ENCODE results near the gene USP34. TPM values are rescaled to one million over a fixed set of nuclear protein-coding genes. Genes with fewer than 3 reads are reported as not detected.

Gene USP34
- total RNA-seq, 1 donor from 2014 or later, result 95.9 TPM

DNA sequence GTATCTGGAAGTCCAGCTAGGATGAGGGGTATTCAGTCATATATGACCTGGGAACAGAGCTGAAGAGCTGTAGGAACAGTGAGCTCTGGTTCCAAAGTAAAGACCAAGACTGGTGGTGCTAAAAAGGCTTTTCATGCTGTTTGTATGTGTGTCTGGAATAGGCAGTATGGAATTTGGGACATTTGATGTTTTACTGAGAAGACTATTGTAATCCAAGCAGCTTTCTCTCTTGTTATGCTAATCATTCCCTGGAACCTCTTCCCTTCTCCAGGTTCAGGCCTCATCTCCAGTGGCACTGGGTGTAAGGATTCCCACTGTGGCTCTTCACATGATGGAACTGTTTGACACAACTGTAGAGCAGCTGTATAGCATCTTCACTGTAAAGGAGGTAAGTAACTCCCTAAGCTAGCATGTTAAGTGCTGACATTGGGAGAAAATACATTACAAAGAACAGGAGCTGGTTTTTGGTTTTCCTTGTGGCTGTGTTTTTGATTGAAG lies 285.6 kb downstream of the USP34 start:
- DNase-seq (ENCODE audit: low read depth, low spot score), result no peak
- TF ChIP-seq, protein P1, sequence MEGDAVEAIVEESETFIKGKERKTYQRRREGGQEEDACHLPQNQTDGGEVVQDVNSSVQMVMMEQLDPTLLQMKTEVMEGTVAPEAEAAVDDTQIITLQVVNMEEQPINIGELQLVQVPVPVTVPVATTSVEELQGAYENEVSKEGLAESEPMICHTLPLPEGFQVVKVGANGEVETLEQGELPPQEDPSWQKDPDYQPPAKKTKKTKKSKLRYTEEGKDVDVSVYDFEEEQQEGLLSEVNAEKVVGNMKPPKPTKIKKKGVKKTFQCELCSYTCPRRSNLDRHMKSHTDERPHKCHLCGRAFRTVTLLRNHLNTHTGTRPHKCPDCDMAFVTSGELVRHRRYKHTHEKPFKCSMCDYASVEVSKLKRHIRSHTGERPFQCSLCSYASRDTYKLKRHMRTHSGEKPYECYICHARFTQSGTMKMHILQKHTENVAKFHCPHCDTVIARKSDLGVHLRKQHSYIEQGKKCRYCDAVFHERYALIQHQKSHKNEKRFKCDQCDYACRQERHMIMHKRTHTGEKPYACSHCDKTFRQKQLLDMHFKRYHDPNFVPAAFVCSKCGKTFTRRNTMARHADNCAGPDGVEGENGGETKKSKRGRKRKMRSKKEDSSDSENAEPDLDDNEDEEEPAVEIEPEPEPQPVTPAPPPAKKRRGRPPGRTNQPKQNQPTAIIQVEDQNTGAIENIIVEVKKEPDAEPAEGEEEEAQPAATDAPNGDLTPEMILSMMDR (conservative IDR thresholded peaks at IDR 0.05), result no peak
- peaks cover 33% of the 10 kb centered on the region for H3K4me1 Mint-ChIP-seq
- peaks cover 46% of the 10 kb centered on the region for H3K36me3 Mint-ChIP-seq (ENCODE audit: low read depth)
- H3K4me3 Mint-ChIP-seq, result no peak overlapping the region
- H3K27me3 Mint-ChIP-seq (ENCODE audit: low read depth), result no peaks in the 10 kb centered on the region
- peak overlapping the region; percentile 81 for H3K27ac Mint-ChIP-seq (ENCODE audit: unreplicated experiment)
- peaks cover 4% of the 10 kb centered on the region for H3K9me3 Mint-ChIP-seq

DNA sequence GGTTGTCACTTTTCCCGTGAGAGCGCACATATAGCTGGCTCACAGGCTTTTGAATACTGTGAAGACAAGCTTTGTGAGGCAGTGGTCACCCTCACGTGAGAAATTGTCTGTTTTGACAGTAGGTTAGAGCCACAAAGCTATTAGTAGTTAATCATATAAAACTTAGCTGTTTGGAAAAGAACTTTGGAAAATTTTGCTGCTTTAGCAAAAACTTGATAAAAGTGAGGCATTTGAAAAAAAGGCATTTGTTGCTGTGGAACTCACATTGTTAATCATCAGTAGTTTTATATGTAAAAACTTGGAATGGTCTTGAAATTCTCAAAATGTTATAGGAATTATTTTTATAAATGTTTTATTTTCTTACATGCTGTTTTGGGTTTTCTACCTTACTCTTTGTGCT lies 286.6 kb downstream of the USP34 start:
- no peak for DNase-seq (ENCODE audit: low read depth, low spot score)
- Mint-ChIP-seq H3K27me3 (ENCODE audit: low read depth) (no peaks in the 10 kb centered on the region), H3K27ac (ENCODE audit: unreplicated experiment) (no peak overlapping the region), H3K4me1 (peaks cover 43% of the 10 kb centered on the region), H3K4me3 (peak overlapping the region; percentile 8), H3K36me3 (ENCODE audit: low read depth) (peaks cover 46% of the 10 kb centered on the region), H3K9me3 (peaks cover 4% of the 10 kb centered on the region)
- TF ChIP-seq, protein P1 (conservative IDR thresholded peaks at IDR 0.05), result no peak

DNA sequence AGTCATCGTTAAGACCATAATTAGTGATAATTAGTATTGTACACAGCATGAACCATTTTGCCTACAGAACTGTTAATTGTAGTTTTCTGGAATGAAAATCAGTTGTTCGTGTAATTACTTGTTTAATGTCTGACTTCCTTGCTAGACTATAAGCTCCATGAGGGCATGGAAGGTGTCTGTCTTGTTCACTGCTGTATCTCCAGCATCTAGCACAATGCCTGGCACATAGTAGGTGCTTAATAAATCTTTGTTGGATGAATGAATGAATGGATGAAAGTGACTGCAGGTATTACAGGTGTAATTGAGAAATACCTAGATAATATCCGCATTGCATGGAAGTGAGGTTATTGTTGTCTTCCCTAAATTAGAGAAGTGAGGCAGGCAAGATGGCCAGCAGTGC lies 287.1 kb downstream of the USP34 start:
- Mint-ChIP-seq H3K9me3 (peaks cover 4% of the 10 kb centered on the region), H3K4me1 (peaks cover 48% of the 10 kb centered on the region), H3K36me3 (ENCODE audit: low read depth) (peaks cover 46% of the 10 kb centered on the region), H3K4me3 (peak overlapping the region; percentile 8), H3K27ac (ENCODE audit: unreplicated experiment) (no peak overlapping the region), H3K27me3 (ENCODE audit: low read depth) (no peaks in the 10 kb centered on the region)
- DNase-seq (ENCODE audit: low read depth, low spot score), result no peak
- TF ChIP-seq, protein P1 (conservative IDR thresholded peaks at IDR 0.05), result no peak

DNA sequence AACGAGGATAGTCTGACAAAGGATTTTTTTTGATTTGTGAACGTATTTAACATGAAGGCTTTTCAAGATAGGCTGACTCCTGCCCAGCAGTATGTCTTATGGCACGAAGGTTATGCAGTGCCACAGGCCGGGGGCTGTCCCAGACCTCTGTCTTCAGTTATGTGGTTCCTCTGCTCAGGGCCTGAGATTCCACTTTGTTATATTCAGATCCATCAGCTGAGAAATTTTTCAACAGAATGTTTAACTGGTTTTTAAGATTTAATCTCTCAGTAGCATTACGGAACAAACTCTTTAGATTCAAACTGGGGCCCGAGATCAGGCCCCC lies 288.9 kb downstream of the USP34 start:
- DNase-seq (ENCODE audit: low read depth, low spot score), result no peak
- peaks cover 55% of the 10 kb centered on the region for H3K4me1 Mint-ChIP-seq
- H3K27me3 Mint-ChIP-seq (ENCODE audit: low read depth), result no peaks in the 10 kb centered on the region
- H3K36me3 Mint-ChIP-seq (ENCODE audit: low read depth), result peaks cover 37% of the 10 kb centered on the region
- TF ChIP-seq, protein P1 (conservative IDR thresholded peaks at IDR 0.05), result no peak
- peak overlapping the region; percentile 81 for H3K4me3 Mint-ChIP-seq
- peaks cover 4% of the 10 kb centered on the region for H3K9me3 Mint-ChIP-seq
- H3K27ac Mint-ChIP-seq (ENCODE audit: unreplicated experiment), result no peak overlapping the region

DNA sequence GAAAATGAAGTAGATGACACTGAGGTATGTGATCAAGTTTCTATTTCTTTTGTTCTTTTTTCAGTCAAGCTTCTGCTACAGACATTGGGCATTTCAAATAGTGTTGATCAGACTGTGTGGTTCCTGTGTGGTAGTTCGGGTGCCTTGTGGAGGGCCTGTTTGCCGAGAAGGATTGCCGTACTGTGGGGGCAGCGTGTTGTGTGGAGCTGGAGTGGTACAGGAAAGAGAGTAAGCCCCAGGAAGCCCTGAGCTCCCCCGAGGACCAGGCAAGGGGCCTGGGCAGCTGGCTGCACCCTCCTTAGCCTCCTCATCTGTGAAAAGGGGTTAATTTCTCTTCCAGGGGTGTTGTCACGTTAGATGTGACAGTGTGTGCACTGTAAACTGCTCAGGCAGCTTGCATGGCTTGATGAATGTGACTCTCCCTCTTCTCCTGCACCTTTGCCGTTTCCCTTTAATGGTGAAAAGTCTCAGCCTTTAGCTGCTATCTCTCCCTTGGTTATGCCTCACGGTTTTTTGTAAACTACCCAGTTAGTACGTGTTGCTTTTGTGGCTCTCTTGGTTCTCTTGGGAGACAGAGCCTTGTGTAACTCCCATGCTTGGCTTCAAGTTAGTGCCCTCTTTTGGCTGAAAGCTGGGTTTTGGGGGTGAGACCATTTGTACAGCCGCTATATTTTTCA lies 289.4 kb downstream of the USP34 start:
- Mint-ChIP-seq H3K4me3 (peak overlapping the region; percentile 81), H3K27ac (ENCODE audit: unreplicated experiment) (peak overlapping the region; percentile 29), H3K36me3 (ENCODE audit: low read depth) (peaks cover 35% of the 10 kb centered on the region), H3K4me1 (peaks cover 59% of the 10 kb centered on the region), H3K9me3 (peaks cover 4% of the 10 kb centered on the region), H3K27me3 (ENCODE audit: low read depth) (peaks cover under 1% of the 10 kb centered on the region)
- no peak for DNase-seq (ENCODE audit: low read depth, low spot score)
- TF ChIP-seq, protein P1 (conservative IDR thresholded peaks at IDR 0.05), result no peak

Measured in neural crest cell (in vitro differentiated cells).